LHCN-M2 (cell line): ENCODE measurements around the gene RAB4B. TPM values are rescaled to one million over a fixed set of nuclear protein-coding genes. Genes with fewer than 3 reads are reported as not detected.
"Not testable (repeated sequence)": the region's sequence is repeated elsewhere in the genome, so short reads cannot be mapped to it uniquely, and the experiment has no call there.

ENCODE experiments used
- DNase-seq: peaks from one replicate; pipeline ENCODE4 v3.0.0-alpha.2; 2012; ENCODE audit warnings: low read depth
- total RNA-seq: library from RNA; depleted of rRNA; stranded (reverse); fragments of >200 nt; gene quantifications from 2 replicates; pipeline ENCODE4 v1.2.3, GENCODE V29; 2014

RAB4B gene
- total RNA-seq, 1 experiment from 2014 or later: 28.6 TPM

- DNase-seq: peak; percentile 98
These were observed 27.0 kb upstream of the RAB4B start, which contains the start of gene SNRPA for GRCh38 chr19:40750874-40751537. TSS of gene SNRPA (plus strand) at chr19:40751203. CDS start at chr19:40751409, 206 bp downstream.

GRCh38 chr19:40752257-40752781 lies 25.7 kb upstream of the RAB4B start:
- no peak for DNase-seq

DNA sequence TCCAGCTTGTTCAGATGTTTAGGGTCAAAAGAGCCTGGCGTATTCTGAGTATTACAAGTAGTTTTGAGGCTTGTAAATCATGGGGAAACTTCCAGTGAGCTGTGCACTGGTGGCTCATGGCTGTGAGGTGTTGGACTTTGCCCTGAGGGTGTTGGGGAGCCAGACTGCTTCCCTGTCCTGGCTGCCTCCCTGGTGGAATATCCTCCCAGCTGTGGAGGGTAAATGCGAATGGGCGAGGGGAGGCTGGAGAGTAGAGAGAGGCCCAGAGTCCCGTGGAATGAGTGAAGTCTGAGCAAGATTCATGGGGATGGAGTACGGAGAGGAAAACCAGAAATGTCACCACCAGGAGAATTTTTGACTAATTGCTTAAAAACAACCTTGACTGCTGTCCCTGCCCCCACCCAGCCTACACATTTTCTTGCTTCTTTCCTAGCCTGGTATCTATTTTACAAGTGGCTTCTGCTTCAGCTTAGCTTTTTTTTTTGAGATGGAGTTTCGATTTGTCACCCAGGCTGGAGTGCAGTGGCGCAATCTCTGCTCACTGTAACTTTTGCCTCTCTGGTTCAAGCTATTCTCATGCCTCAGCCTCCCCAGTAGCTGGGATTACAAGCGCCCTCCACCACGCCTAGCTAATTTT lies 23.3 kb upstream of the RAB4B start:
- no peak for DNase-seq

- no peak for DNase-seq
These were observed 22.8 kb upstream of the RAB4B start for GRCh38 chr19:40755248-40755624.

- no peak for DNase-seq
These were observed 22.3 kb upstream of the RAB4B start for GRCh38 chr19:40755791-40756190.

DNA sequence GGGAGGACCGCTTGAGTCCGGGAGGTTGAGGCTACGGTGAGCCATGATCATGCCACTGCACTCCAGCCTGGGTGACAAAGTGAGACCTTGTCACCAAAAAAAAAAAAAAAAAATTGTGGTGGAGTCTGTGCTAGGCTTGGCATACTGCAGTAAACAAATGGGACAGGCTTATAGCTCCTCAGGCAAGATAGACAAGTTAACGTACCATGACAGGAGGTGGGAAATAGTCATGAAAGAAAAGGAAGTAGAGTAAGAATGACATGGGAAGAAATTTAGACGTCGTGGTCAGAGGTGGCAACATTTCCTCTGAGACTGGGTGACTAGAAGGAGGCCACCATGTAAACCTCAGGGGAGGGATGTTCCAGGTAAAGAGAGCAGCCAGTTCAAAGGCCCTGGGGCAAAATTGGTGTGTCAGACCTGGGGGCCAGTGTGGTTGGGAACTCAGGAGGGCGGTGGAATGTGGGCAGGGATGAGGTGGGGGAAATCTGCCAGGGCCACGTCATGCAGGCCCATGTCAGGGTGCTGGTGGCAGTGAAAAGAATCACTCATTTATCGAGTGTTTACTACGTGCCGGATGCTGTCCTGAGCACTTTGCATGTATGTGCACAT lies 21.4 kb upstream of the RAB4B start:
- no peak for DNase-seq

- no peak for DNase-seq
These were observed 19.6 kb upstream of the RAB4B start for GRCh38 chr19:40758491-40758890.

GRCh38 chr19:40759352-40759751 lies 18.7 kb upstream of the RAB4B start:
- no peak for DNase-seq

GRCh38 chr19:40762754-40763470 lies 15.1 kb upstream of the RAB4B start:
- no peak for DNase-seq

DNA sequence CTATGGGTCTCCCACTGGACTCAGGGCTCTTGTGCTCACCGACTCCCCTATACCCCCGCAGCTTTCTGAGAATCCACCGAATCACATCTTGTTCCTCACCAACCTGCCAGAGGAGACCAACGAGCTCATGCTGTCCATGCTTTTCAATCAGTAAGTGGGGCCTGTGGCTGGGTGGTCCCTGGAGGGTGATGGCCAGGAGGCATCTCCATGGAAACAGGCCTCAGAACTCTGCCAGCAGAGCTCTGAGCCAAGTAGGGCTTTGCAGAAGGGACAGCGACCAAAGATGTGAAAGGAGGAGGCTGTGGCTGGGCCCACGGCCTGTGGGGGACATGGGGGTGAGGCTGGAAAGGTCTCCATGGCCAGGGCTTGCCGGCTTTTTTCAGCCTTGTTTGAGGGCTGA lies 14.5 kb upstream of the RAB4B start:
- no peak for DNase-seq

DNA sequence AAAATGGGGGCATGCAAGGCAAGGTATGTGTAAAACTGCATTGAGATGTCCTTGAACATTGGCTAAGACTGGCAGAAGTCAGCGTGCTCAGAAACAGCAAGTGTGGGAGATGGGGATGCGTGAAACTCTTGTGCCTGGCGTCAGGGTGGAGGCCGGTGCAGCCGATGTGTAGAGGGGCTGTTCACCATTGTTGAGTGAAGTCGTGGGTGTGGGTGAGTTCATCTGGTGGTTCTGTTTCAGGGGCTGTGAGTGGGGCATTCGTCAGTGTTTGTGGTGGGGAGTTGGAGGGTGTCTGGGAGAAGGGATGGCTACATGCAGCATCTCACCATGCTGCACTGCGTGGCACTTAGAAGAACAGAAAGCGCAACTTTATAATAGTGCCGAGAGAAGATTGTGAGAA lies 14.1 kb upstream of the RAB4B start:
- DNase-seq: no peak

GRCh38 chr19:40766385-40766784 lies 11.7 kb upstream of the RAB4B start:
- DNase-seq: not testable (repeated sequence)

DNA sequence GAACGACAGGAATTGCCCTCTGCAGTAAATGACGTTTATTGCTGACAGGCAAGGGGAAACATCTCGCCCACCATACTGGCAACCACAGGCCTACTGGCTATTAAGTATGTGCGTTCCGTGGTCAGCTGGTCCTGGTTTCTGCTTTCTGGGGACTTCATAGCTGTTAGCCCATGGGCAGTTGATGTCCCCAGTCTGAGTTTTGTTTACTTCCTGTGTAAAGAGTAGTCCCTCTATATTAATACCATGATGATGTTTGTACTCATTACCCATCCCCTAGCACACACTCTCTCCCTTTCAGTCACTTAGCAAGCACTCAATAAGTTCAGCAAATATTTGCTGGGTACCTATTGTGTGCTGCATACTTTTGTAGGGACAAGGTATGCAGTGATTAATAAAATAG lies 9.2 kb upstream of the RAB4B start:
- DNase-seq: no peak

DNA sequence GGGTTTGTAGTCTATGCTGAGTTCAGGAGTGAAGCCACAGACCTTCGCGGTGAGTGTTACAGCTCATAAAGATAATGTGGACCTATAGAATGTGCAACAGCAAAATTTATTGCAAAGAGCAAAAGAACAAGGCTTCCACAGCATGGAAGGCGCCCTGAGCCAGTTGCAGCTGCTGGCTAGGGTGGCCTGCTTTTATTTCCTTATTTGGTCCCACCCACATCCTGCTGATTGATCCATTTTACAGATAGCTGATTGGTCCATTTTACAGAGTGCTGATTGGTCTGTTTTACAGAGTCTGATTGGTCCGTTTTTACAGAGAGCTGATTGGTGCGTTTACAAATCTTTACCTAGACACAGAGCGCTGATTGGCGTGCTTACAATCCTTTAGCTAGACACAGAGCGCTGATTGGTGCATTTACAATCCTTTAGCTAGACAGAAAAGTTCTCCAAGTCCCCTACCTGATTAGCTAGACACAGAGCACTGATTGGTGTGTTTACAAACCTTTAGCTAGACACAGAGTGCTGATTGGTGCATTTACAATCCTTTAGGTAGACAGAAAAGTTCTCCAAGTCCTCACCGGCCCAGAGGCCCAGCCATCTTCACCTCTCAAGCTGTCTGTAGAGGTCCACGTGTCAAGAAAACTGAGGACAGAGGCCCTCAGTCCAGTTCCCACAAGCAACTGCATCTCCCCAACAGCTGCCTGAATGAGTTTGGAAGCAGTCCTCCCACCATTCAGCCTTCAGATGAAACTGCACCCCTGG lies 6.8 kb upstream of the RAB4B start:
- peak; percentile 26 for DNase-seq

DNA sequence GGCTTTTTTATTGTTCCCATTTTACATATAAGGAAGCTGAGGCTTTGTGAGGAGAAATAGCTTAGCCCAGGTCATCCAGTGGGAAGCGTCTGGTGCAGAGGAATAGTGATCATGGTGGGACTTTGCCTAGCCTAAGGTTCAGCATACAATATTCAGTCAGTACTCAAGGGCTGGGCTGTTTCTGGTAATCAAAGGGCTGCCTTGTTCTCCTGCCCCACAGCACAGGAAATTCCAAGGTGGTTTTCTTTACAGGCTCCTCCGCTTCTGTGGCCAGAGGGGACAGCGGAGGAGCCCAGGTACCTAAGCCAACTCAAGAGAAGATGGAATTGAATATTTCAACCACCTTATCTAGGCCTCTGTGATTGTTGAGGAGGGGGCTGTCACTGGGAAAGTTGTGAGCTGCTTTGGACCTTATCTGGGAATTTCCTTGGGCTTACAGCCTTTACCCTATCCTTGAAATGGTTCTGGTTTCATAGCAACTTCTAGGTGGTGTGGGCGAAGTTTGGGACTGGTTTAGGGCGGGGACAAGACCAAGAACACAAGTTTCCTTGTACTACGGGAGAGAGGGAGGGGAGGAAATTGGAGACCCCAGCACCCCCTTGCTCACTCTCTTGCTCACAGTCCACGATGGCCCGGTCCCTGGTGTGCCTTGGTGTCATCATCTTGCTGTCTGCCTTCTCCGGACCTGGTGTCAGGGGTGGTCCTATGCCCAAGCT lies 3.0 kb upstream of the RAB4B start, which contains the start of gene MIA:
Gene MIA (plus strand): TSS at position 606 of the 716 bp plus-strand sequence. CDS start 22 bp downstream, at position 628.
- no peak for DNase-seq

- no peak for DNase-seq
These were observed 2.4 kb upstream of the RAB4B start for GRCh38 chr19:40775632-40776022.

DNA sequence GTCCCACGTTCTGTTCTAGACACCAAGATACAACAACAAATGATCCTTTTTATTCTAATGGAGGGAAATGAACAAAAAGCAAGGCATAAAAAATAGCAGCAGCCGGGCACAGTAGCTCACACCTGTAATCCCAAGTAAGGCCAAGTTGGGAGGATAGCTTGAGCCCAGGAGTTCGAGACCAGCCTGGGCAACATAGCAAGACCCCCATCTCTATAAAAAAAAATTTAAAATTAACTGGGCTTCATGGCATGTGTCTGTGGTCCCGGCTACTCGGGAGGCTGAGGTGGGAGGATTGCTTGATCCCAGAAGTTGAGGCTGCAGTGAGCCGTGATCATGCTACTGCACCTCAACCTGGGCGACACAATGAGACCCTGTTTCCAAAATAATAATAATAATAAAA lies 1.7 kb upstream of the RAB4B start:
- no peak for DNase-seq

DNA sequence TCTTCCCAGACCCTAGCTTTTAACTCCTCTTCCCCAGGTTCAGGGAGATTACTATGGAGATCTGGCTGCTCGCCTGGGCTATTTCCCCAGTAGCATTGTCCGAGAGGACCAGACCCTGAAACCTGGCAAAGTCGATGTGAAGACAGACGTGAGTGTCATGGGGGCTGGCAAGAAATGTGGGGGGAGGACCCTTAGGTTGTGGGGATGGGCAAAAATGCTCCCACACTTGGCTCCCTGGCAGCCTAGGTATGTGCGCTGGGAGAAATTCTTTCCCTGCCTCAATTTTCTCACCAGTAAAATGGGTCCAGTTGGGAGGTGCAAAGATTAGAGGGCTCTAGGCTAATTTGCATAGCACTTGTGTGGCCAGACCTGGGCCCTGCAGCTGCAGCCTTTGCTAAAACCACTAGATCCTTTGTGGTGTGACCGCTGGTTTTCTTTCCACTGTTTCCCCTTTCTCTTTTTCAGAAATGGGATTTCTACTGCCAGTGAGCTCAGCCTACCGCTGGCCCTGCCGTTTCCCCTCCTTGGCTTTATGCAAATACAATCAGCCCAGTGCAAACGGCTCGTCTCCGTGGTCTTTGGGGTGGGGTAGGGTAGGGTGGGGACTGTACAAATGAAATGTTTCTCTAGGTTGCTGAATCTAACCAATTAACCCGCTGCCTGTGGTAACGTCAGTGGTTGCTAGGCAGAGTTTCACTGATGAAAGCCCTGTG lies 959 bp upstream of the RAB4B start:
- DNase-seq: peak; percentile 91

- no peak for DNase-seq
These were observed 456 bp upstream of the RAB4B start for GRCh38 chr19:40777645-40777936.

DNA sequence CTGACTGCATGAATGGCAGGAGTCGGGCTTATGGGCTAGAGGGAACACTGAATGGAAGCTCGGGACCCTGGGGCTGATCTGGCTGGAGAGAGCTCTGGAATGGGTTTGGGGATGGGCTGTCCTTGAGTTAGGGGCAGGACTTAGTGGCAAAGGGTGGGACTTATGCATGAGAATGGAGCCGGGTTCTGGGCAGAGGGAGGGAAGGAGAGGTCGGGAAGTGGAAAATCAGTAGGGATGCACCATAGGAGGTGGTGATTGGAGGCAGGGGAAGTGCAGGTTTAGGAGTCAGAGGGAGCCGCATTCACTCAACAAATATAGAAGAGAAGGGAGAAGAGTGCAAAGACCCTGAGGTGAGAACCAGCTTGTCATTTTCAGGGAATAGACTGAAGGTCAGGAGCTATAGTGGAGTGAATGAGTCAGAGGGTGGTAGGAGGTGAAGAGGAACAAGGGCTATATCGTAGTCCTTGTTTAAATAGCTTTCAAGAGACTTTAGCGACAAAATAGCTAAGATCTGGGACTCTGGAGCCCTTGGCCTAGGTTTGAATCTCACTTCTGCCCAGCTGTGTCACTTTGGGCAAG lies 748 bp downstream of the RAB4B start:
- peak; percentile 15 for DNase-seq
